Measurements from ENCODE around the gene LASP1.

LASP1 gene

GRCh38 chr17:38892620-38893019, 22.8 kb downstream of the LASP1 start:
- DNase-seq (ENCODE audit: low read depth, low spot score): no peak
- H3K9ac ChIP-seq (ENCODE audit: insufficient read length, low read depth): no peak overlapping the region
- no peaks in the 10 kb centered on the region for H3K27me3 ChIP-seq (ENCODE audit: insufficient read depth, insufficient read length)
- peaks cover 30% of the 10 kb centered on the region for H3K4me1 ChIP-seq (ENCODE audit: insufficient read depth, insufficient read length)
- TF ChIP-seq YY1 (IDR thresholded peaks at IDR 0.05; ENCODE audit: insufficient read depth, insufficient read length) (no peak), SUZ12 (IDR thresholded peaks at IDR 0.05; ENCODE audit: extremely low read depth, insufficient read depth, insufficient read length) (no peak), ZNF274 (IDR thresholded peaks at IDR 0.05; ENCODE audit: low read depth, low read length) (no peak)
- no peaks in the 10 kb centered on the region for H3K9me3 ChIP-seq (ENCODE audit: insufficient read depth, low read length)
- peaks cover 94% of the 10 kb centered on the region for H3K36me3 ChIP-seq (ENCODE audit: insufficient read depth, insufficient read length, low read length)
- H3K4me3 ChIP-seq (ENCODE audit: insufficient read length, low read depth): no peak overlapping the region

DNA sequence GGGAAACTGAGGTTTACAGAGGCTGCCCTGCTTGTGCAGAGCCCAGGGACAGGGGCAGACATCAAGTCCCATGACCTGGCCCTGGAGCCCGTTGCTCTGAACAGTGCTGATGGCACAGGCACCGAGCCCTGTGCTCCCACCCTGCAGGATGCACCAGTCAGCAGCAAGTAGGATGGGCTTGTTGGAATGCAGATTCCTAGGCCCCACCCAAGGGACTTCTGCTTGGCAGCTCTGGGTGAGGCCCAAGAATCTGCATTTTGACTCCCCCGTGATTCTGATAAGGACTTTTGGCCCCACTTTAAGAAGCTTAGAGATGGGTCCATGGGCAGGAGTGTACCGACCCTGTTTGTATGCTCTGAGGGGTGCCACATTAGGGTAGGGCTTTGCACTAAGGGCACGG, 23.3 kb downstream of the LASP1 start:
- Histone ChIP-seq H3K27me3 (ENCODE audit: insufficient read depth, insufficient read length) (no peaks in the 10 kb centered on the region), H3K4me1 (ENCODE audit: insufficient read depth, insufficient read length) (peaks cover 31% of the 10 kb centered on the region), H3K36me3 (ENCODE audit: insufficient read depth, insufficient read length, low read length) (peaks cover 94% of the 10 kb centered on the region), H3K9ac (ENCODE audit: insufficient read length, low read depth) (no peak overlapping the region), H3K9me3 (ENCODE audit: insufficient read depth, low read length) (no peaks in the 10 kb centered on the region), H3K4me3 (ENCODE audit: insufficient read length, low read depth) (no peak overlapping the region)
- TF ChIP-seq SUZ12 (IDR thresholded peaks at IDR 0.05; ENCODE audit: extremely low read depth, insufficient read depth, insufficient read length) (no peak), YY1 (IDR thresholded peaks at IDR 0.05; ENCODE audit: insufficient read depth, insufficient read length) (no peak), ZNF274 (IDR thresholded peaks at IDR 0.05; ENCODE audit: low read depth, low read length) (no peak)
- no peak for DNase-seq (ENCODE audit: low read depth, low spot score)

DNA sequence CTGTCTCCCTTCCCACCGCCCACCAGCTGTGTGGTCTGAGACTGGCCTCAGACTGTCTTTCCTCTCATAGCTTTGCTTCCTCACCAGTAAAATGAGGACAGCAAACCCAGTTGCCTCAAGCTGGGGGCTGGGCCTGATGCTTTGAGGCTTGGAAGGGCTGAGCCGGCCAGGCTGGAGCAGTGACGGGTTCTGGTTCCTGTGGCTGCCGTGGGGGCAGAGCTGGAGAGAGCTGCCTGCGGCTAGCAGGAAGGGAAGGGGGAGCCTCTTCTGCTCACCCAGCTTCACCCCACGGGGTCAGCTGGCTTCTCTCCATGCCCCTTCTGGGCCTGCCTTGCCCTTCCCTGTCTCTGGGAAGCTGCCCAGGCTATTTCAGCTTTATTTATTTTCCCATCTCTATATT, 23.7 kb downstream of the LASP1 start:
- TF ChIP-seq YY1 (IDR thresholded peaks at IDR 0.05; ENCODE audit: insufficient read depth, insufficient read length): no peak
- Histone ChIP-seq H3K9me3 (ENCODE audit: insufficient read depth, low read length) (no peaks in the 10 kb centered on the region), H3K36me3 (ENCODE audit: insufficient read depth, insufficient read length, low read length) (peaks cover 94% of the 10 kb centered on the region), H3K9ac (ENCODE audit: insufficient read length, low read depth) (no peak overlapping the region), H3K4me3 (ENCODE audit: insufficient read length, low read depth) (no peak overlapping the region), H3K27me3 (ENCODE audit: insufficient read depth, insufficient read length) (no peaks in the 10 kb centered on the region), H3K4me1 (ENCODE audit: insufficient read depth, insufficient read length) (peaks cover 36% of the 10 kb centered on the region)
- no peak for DNase-seq (ENCODE audit: low read depth, low spot score)

- DNase-seq (ENCODE audit: low read depth, low spot score): no peak
- peaks cover 94% of the 10 kb centered on the region for H3K36me3 ChIP-seq (ENCODE audit: insufficient read depth, insufficient read length, low read length)
- TF ChIP-seq ZNF274 (IDR thresholded peaks at IDR 0.05; ENCODE audit: low read depth, low read length) (no peak), SUZ12 (IDR thresholded peaks at IDR 0.05; ENCODE audit: extremely low read depth, insufficient read depth, insufficient read length) (no peak), YY1 (IDR thresholded peaks at IDR 0.05; ENCODE audit: insufficient read depth, insufficient read length) (no peak)
- H3K4me1 ChIP-seq (ENCODE audit: insufficient read depth, insufficient read length): peaks cover 43% of the 10 kb centered on the region
- H3K9ac ChIP-seq (ENCODE audit: insufficient read length, low read depth): no peak overlapping the region
- H3K9me3 ChIP-seq (ENCODE audit: insufficient read depth, low read length): no peaks in the 10 kb centered on the region
- no peak overlapping the region for H3K4me3 ChIP-seq (ENCODE audit: insufficient read length, low read depth)
- H3K27me3 ChIP-seq (ENCODE audit: insufficient read depth, insufficient read length): no peaks in the 10 kb centered on the region
Measured at GRCh38 chr17:38894276-38894675, 24.4 kb downstream of the LASP1 start.

- TF ChIP-seq SUZ12 (IDR thresholded peaks at IDR 0.05; ENCODE audit: extremely low read depth, insufficient read depth, insufficient read length) (no peak), ZNF274 (IDR thresholded peaks at IDR 0.05; ENCODE audit: low read depth, low read length) (no peak), YY1 (IDR thresholded peaks at IDR 0.05; ENCODE audit: insufficient read depth, insufficient read length) (no peak)
- peaks cover 80% of the 10 kb centered on the region for H3K36me3 ChIP-seq (ENCODE audit: insufficient read depth, insufficient read length, low read length)
- no peak for DNase-seq (ENCODE audit: low read depth, low spot score)
- H3K4me3 ChIP-seq (ENCODE audit: insufficient read length, low read depth): no peak overlapping the region
- no peaks in the 10 kb centered on the region for H3K9me3 ChIP-seq (ENCODE audit: insufficient read depth, low read length)
- no peaks in the 10 kb centered on the region for H3K27me3 ChIP-seq (ENCODE audit: insufficient read depth, insufficient read length)
- H3K4me1 ChIP-seq (ENCODE audit: insufficient read depth, insufficient read length): peaks cover 45% of the 10 kb centered on the region
- no peak overlapping the region for H3K9ac ChIP-seq (ENCODE audit: insufficient read length, low read depth)
Measured at GRCh38 chr17:38896346-38896954, 26.6 kb downstream of the LASP1 start.

DNA sequence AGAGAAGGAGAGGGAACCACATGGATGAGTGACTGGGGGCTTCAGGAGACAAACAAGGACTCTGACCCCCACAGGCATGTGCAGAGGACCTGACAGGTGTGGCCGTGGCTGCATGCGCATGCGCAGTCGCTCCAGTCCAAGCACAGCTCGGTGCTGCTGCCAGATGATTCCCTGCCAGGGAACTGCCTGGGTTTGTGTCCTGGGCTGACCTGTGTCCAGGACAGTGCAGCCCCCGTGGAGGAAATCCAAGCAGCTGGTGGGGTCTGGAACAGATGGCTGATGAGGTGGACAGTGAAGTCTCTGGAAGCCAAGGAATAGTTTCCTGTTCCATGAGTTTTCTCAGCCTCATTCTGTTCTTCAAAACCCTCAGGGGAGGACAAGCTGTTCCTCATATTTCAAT, 27.3 kb downstream of the LASP1 start:
- H3K4me1 ChIP-seq (ENCODE audit: insufficient read depth, insufficient read length): peaks cover 45% of the 10 kb centered on the region
- H3K9me3 ChIP-seq (ENCODE audit: insufficient read depth, low read length): no peaks in the 10 kb centered on the region
- no peak for TF ChIP-seq YY1 (IDR thresholded peaks at IDR 0.05; ENCODE audit: insufficient read depth, insufficient read length)
- no peak for TF ChIP-seq SUZ12 (IDR thresholded peaks at IDR 0.05; ENCODE audit: extremely low read depth, insufficient read depth, insufficient read length)
- TF ChIP-seq ZNF274 (IDR thresholded peaks at IDR 0.05; ENCODE audit: low read depth, low read length): no peak
- no peak overlapping the region for H3K9ac ChIP-seq (ENCODE audit: insufficient read length, low read depth)
- H3K27me3 ChIP-seq (ENCODE audit: insufficient read depth, insufficient read length): no peaks in the 10 kb centered on the region
- DNase-seq (ENCODE audit: low read depth, low spot score): no peak
- H3K4me3 ChIP-seq (ENCODE audit: insufficient read length, low read depth): no peak overlapping the region
- H3K36me3 ChIP-seq (ENCODE audit: insufficient read depth, insufficient read length, low read length): peaks cover 80% of the 10 kb centered on the region

- Histone ChIP-seq H3K4me1 (ENCODE audit: insufficient read depth, insufficient read length) (peaks cover 44% of the 10 kb centered on the region), H3K9ac (ENCODE audit: insufficient read length, low read depth) (peak overlapping the region; percentile 6), H3K27me3 (ENCODE audit: insufficient read depth, insufficient read length) (no peaks in the 10 kb centered on the region), H3K36me3 (ENCODE audit: insufficient read depth, insufficient read length, low read length) (peaks cover 77% of the 10 kb centered on the region), H3K9me3 (ENCODE audit: insufficient read depth, low read length) (no peaks in the 10 kb centered on the region), H3K4me3 (ENCODE audit: insufficient read length, low read depth) (no peak overlapping the region)
- no peak for DNase-seq (ENCODE audit: low read depth, low spot score)
- TF ChIP-seq ZNF274 (IDR thresholded peaks at IDR 0.05; ENCODE audit: low read depth, low read length) (no peak), YY1 (IDR thresholded peaks at IDR 0.05; ENCODE audit: insufficient read depth, insufficient read length) (no peak), SUZ12 (IDR thresholded peaks at IDR 0.05; ENCODE audit: extremely low read depth, insufficient read depth, insufficient read length) (no peak)
Measured at GRCh38 chr17:38897671-38898290, 27.9 kb downstream of the LASP1 start.

Measured in NT2/D1 (cell line).